Measurements from ENCODE around the gene MGAT4B. TPM values are rescaled to one million over a fixed set of nuclear protein-coding genes. Genes with fewer than 3 reads are reported as not detected.

The MGAT4B gene
- total RNA-seq, 2 donors from 2014 or later: 332 to 540 TPM

- Histone ChIP-seq H3K9ac (ENCODE audit: low read depth in 2 of 2, low read length in 2 of 2) (no peak overlapping the region), H3K36me3 (peaks cover 29% of the 10 kb centered on the region), H3K4me3 (no peak overlapping the region), H3K4me1 (peaks cover 20% of the 10 kb centered on the region), H3K27me3 (no peaks in the 10 kb centered on the region), H3K9me3 (no peaks in the 10 kb centered on the region), H3K27ac (no peak overlapping the region)
- intact Hi-C loops (cut with DNase I): no loop called here
- TF ChIP-seq, protein P1, sequence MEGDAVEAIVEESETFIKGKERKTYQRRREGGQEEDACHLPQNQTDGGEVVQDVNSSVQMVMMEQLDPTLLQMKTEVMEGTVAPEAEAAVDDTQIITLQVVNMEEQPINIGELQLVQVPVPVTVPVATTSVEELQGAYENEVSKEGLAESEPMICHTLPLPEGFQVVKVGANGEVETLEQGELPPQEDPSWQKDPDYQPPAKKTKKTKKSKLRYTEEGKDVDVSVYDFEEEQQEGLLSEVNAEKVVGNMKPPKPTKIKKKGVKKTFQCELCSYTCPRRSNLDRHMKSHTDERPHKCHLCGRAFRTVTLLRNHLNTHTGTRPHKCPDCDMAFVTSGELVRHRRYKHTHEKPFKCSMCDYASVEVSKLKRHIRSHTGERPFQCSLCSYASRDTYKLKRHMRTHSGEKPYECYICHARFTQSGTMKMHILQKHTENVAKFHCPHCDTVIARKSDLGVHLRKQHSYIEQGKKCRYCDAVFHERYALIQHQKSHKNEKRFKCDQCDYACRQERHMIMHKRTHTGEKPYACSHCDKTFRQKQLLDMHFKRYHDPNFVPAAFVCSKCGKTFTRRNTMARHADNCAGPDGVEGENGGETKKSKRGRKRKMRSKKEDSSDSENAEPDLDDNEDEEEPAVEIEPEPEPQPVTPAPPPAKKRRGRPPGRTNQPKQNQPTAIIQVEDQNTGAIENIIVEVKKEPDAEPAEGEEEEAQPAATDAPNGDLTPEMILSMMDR (IDR thresholded peaks at IDR 0.05): no peak
- DNase-seq: no peak
These were observed 23.2 kb upstream of the MGAT4B start for GRCh38 chr5:179829732-179830435.

DNA sequence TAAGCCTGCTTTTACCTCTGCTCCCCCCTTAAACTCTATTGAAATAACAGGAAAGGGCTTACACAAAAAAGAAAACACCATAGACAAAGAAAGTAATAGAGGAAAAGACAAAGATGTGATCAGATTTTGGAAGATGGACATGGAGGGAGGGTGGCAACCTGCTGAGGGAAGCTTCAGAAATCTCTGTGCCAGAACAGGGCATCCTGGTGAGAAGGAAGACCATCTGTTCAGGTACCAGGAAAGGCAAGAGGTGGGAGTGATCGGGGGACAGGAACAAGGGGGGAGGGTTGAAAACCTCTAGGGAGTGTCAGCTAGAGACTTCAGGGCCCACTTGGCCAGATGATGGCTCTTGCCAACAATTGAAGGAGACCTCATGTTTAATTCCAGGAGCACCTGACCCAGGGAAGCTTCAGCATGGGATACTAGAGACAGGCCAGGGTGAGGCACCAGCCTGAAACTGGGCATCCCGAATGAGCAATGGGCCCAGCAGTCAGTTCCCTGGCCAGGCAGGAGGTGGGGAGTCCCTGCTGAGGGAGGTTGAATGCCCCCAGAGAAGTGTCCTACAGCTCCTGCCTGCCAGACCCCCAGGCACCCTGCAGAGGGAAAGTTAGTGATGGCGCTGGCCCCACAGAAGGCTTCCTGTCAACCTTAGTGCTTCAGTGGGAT lies 22.2 kb upstream of the MGAT4B start:
- H3K4me1 ChIP-seq: peaks cover 30% of the 10 kb centered on the region
- DNase-seq: no peak
- H3K27me3 ChIP-seq: no peaks in the 10 kb centered on the region
- H3K36me3 ChIP-seq: peaks cover 34% of the 10 kb centered on the region
- H3K27ac ChIP-seq: no peak overlapping the region
- TF ChIP-seq, protein P1 (IDR thresholded peaks at IDR 0.05): no peak
- intact Hi-C loops (cut with DNase I): no loop called here
- H3K4me3 ChIP-seq: no peak overlapping the region
- H3K9me3 ChIP-seq: no peaks in the 10 kb centered on the region
- no peak overlapping the region for H3K9ac ChIP-seq (ENCODE audit: low read depth in 2 of 2, low read length in 2 of 2)

DNA sequence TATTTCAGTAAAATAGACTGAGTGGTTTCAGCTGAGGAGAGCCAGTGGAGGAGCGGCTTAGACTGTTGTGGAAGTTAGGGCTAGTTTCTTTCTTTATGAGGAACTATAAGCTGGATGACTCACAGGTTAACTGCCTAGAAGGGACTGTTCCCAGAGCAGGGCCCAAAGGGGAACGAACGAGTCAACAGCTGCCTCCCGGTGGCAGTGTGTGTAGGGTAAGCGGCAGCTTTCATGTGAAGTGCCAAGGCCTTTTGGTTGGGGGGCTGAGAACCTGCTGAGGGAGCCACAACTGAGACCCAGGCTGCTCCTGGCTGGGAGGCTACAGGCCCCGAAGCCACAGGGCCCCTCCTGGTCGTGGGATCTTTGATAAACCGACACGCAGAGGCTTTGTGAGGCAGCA lies 21.0 kb upstream of the MGAT4B start:
- Histone ChIP-seq H3K9me3 (no peaks in the 10 kb centered on the region), H3K4me3 (no peak overlapping the region), H3K4me1 (peaks cover 39% of the 10 kb centered on the region), H3K27ac (peak overlapping the region; percentile 60), H3K36me3 (peaks cover 27% of the 10 kb centered on the region), H3K27me3 (no peaks in the 10 kb centered on the region), H3K9ac (ENCODE audit: low read depth in 2 of 2, low read length in 2 of 2) (peak overlapping the region in 1 of 2 donors; percentile 57)
- TF ChIP-seq, protein P1 (IDR thresholded peaks at IDR 0.05): peak; percentile 14
- intact Hi-C loops (cut with DNase I): no loop called here
- peak; percentile 83 for DNase-seq

DNA sequence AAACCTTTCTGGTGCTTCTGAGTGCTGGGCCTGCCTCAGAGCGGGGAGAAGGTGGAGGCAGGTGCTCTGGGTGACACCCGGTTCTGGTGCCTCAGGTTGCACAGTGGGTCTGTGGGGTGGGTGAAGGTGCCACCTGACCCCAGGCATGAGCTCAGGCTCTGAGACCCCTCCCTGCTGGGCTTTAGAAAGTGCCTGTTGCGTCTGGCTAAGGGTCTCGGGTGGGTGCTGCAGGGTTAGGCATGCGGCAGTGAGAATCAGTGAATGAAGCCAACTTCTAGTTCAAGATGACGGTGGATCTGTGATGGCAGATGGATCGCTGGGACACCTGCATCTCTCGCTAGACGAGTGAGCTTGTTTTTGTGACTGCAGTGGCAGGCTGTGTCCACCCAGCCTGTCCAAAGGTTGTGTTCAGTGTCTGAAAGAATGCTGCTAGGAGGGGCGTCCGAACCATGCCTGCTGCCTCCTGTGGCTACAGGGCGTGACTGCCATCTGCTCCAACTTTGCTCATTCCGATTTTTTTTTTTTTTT lies 19.1 kb upstream of the MGAT4B start:
- peaks cover 45% of the 10 kb centered on the region for H3K4me1 ChIP-seq
- H3K9me3 ChIP-seq: no peaks in the 10 kb centered on the region
- TF ChIP-seq, protein P1 (IDR thresholded peaks at IDR 0.05): no peak
- intact Hi-C loops (cut with DNase I): no loop called here
- DNase-seq: peak; percentile 80
- H3K27me3 ChIP-seq: no peaks in the 10 kb centered on the region
- H3K36me3 ChIP-seq: peaks cover 16% of the 10 kb centered on the region
- no peak overlapping the region for H3K4me3 ChIP-seq
- peak overlapping the region; percentile 60 for H3K27ac ChIP-seq
- peak overlapping the region; percentile 26 to 70 for H3K9ac ChIP-seq (ENCODE audit: low read depth in 2 of 2, low read length in 2 of 2)

DNA sequence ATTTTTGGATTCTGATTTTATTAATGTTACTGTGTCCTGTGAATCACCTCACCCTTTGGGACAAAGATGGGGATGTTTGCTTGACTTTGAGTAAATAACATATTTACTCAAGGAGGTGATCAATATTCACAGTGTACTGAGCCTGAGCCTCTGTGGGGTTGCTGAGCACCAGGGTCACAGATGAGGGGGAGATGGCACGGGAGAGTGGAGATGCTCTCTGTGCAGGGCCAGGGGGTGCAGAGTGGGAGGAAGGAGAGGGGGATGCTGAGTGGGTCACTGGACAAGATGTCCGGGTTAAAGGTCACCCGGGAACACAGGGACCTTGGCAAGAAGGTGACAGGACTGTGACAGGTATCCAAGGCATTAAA lies 18.1 kb upstream of the MGAT4B start:
- Histone ChIP-seq H3K4me3 (no peak overlapping the region), H3K36me3 (peaks cover 16% of the 10 kb centered on the region), H3K27ac (no peak overlapping the region), H3K27me3 (no peaks in the 10 kb centered on the region), H3K9ac (ENCODE audit: low read depth in 2 of 2, low read length in 2 of 2) (peak overlapping the region in 1 of 2 donors; percentile 70), H3K4me1 (peaks cover 51% of the 10 kb centered on the region), H3K9me3 (no peaks in the 10 kb centered on the region)
- DNase-seq: no peak
- TF ChIP-seq, protein P1 (IDR thresholded peaks at IDR 0.05): no peak
- intact Hi-C loops (cut with DNase I): no loop called here

All from colonic mucosa (tissue), 4 donors.